ENCODE measurements around the gene COL4A2.

DNA sequence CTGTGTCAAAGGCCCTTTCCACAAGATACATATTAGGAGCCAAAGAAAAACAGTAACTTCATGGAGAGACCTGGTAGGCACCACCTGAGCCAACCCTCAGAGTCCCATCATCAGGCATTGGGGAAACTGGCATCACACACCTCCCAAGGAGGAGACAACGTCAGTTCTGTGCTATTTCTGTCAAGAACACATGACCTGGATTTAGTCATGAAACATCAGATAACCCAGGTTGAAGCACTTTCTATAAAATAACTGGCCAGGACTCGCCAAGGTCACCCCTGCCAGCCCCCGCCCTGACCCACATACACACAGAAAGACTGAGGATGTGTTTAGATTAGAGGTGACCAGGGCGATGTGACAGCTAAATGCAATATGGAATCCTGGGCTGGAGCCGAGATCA lies 35.8 kb upstream of the COL4A2 start:
- TF ChIP-seq, protein P1, sequence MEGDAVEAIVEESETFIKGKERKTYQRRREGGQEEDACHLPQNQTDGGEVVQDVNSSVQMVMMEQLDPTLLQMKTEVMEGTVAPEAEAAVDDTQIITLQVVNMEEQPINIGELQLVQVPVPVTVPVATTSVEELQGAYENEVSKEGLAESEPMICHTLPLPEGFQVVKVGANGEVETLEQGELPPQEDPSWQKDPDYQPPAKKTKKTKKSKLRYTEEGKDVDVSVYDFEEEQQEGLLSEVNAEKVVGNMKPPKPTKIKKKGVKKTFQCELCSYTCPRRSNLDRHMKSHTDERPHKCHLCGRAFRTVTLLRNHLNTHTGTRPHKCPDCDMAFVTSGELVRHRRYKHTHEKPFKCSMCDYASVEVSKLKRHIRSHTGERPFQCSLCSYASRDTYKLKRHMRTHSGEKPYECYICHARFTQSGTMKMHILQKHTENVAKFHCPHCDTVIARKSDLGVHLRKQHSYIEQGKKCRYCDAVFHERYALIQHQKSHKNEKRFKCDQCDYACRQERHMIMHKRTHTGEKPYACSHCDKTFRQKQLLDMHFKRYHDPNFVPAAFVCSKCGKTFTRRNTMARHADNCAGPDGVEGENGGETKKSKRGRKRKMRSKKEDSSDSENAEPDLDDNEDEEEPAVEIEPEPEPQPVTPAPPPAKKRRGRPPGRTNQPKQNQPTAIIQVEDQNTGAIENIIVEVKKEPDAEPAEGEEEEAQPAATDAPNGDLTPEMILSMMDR (tag by site-specific recombination; IDR thresholded peaks at IDR 0.05): no peak
- TF ChIP-seq SCRT1 (tag by site-specific recombination; IDR thresholded peaks at IDR 0.05; ENCODE audit: borderline replicate concordance) (no peak), ZBTB1 (tag by site-specific recombination; IDR thresholded peaks at IDR 0.05) (no peak), ZNF23 (tag by site-specific recombination; IDR thresholded peaks at IDR 0.05; ENCODE audit: borderline replicate concordance) (no peak), ZNF791 (tag by site-specific recombination; IDR thresholded peaks at IDR 0.05) (no peak)
- TF ChIP-seq, protein P2, sequence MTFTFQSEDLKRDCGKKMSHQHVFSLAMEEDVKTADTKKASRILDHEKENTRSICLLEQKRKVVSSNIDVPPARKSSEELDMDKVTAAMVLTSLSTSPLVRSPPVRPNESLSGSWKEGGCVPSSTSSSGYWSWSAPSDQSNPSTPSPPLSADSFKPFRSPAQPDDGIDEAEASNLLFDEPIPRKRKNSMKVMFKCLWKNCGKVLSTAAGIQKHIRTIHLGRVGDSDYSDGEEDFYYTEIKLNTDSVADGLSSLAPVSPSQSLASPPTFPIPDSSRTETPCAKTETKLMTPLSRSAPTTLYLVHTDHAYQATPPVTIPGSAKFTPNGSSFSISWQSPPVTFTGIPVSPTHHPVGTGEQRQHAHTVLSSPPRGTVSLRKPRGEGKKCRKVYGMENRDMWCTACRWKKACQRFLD (tag by site-specific recombination; IDR thresholded peaks at IDR 0.05): no peak
